ENCODE data around the gene RAF1.

GRCh38 chr3:12585970-12586369, 77.9 kb downstream of the RAF1 start:
- TF ChIP-seq CTCF (conservative IDR thresholded peaks at IDR 0.05 in 1 of 2, IDR thresholded peaks at IDR 0.05 in 1 of 2; ENCODE audit: low read depth in 1 of 2, low read length in 2 of 2) = no peak
- no peak for TF ChIP-seq EZH2 (IDR thresholded peaks at IDR 0.05; ENCODE audit: low read length, missing control alignments)

All from fibroblast of lung (primary cell).